Suprapubic skin (tissue), 4 donors: ENCODE measurements around the gene MARCKSL1. TPM values are rescaled to one million over a fixed set of nuclear protein-coding genes. Genes with fewer than 3 reads are reported as not detected.
A peak's percentile ranks its signal among the peaks of the same experiment; 100 is the strongest.

Experiments
- DNase-seq, 2 donors: peaks; one replicate each; pipeline ENCODE4 v3.0.0-alpha.2; 2019; ENCODE audit warnings: low spot score in 2 of 2
- H3K27ac ChIP-seq: fragments of 200-600 bp; sonication (generic); one replicate; pipeline ENCODE4 v1.5.1; 2019
- H3K27me3 ChIP-seq: fragments of 200-600 bp; sonication (generic); one replicate; pipeline ENCODE4 v1.5.1; 2019
- H3K36me3 ChIP-seq: fragments of 200-600 bp; sonication (generic); one replicate; pipeline ENCODE4 v1.5.1; 2019
- H3K4me1 ChIP-seq: fragments of 200-600 bp; sonication (generic); one replicate; pipeline ENCODE4 v1.5.1; 2019
- H3K4me3 ChIP-seq: fragments of 200-600 bp; sonication (generic); one replicate; pipeline ENCODE4 v1.5.1; 2019; ENCODE audit warnings: mild to moderate bottlenecking
- H3K9me3 ChIP-seq: fragments of 200-600 bp; sonication (generic); one replicate; pipeline ENCODE4 v1.5.1; 2019
- CTCF ChIP-seq, 2 donors: fragments of 200-600 bp in 1 of 2; fragments of 450-650 bp in 1 of 2; sonication (generic) in 1 of 2; IDR thresholded peaks; one replicate each; pipeline ENCODE4 v1.5.1; 2016 to 2019; ENCODE audit warnings: antibody characterized with exemption in 2 of 2, mild to moderate bottlenecking in 1 of 2, moderate library complexity in 1 of 2
- EP300 ChIP-seq: sonication (generic); formaldehyde crosslinking; IDR thresholded peaks from one replicate; pipeline ENCODE4 v1.6.1; 2017; ENCODE audit warnings: antibody characterized with exemption
- POLR2A ChIP-seq, 2 donors: fragments of 450-650 bp; IDR thresholded peaks; one replicate each; pipeline ENCODE4 v1.6.1; 2017; ENCODE audit warnings: antibody characterized with exemption in 2 of 2, mild to moderate bottlenecking in 2 of 2, moderate library complexity in 2 of 2
- POLR2AphosphoS5 ChIP-seq, 3 donors: sonication (generic); formaldehyde crosslinking; IDR thresholded peaks; one replicate each; pipeline ENCODE4 v1.6.1; 2017; ENCODE audit warnings: antibody characterized with exemption in 3 of 3
- WGBS: methylation state at CpG from one replicate; pipeline ENCODE4 v1.1.5; 2018; 5-methylcytosine and 5-hydroxymethylcytosine counted together
- total RNA-seq, 4 donors: library from RNA; depleted of rRNA; stranded (reverse); fragments of >200 nt; gene quantifications; one replicate each; pipeline ENCODE4 v1.1.0, GENCODE V29; 2016

The MARCKSL1 gene
- total RNA-seq, 4 donors from 2014 or later: 12.8 to 25.1 (median 19.3) TPM

- no peak for TF ChIP-seq POLR2A (IDR thresholded peaks at IDR 0.05)
- no peak for TF ChIP-seq POLR2AphosphoS5 (IDR thresholded peaks at IDR 0.05)
- TF ChIP-seq EP300: no peak
- H3K4me1 ChIP-seq: peaks cover 56% of the 10 kb centered on the region
- H3K27ac ChIP-seq: no peak overlapping the region
- no peak for DNase-seq
- 76% methylated on average over 5 of the region's 5 CpGs for WGBS
- H3K36me3 ChIP-seq: no peaks in the 10 kb centered on the region
- H3K4me3 ChIP-seq: no peak overlapping the region
- H3K27me3 ChIP-seq: no peaks in the 10 kb centered on the region
- H3K9me3 ChIP-seq: no peaks in the 10 kb centered on the region
Measured at GRCh38 chr1:32339363-32339978, 3.4 kb upstream of the MARCKSL1 start.

GRCh38 chr1:32338637-32339145, 2.7 kb upstream of the MARCKSL1 start:
- no peak overlapping the region for H3K4me3 ChIP-seq
- H3K4me1 ChIP-seq: peaks cover 62% of the 10 kb centered on the region
- H3K36me3 ChIP-seq: no peaks in the 10 kb centered on the region
- H3K27ac ChIP-seq: peak overlapping the region; percentile 9
- WGBS: 70% methylated on average over 14 of the region's 14 CpGs
- DNase-seq: no peak
- no peak for TF ChIP-seq CTCF (IDR thresholded peaks at IDR 0.05)
- no peak for TF ChIP-seq POLR2A (IDR thresholded peaks at IDR 0.05)
- no peak for TF ChIP-seq EP300
- TF ChIP-seq POLR2AphosphoS5 (IDR thresholded peaks at IDR 0.05): no peak
- no peaks in the 10 kb centered on the region for H3K27me3 ChIP-seq
- H3K9me3 ChIP-seq: no peaks in the 10 kb centered on the region

GRCh38 chr1:32337855-32338636, 2.0 kb upstream of the MARCKSL1 start:
- 69% methylated on average over 10 of the region's 16 CpGs for WGBS
- DNase-seq: no peak
- Histone ChIP-seq H3K27me3 (no peaks in the 10 kb centered on the region), H3K9me3 (no peaks in the 10 kb centered on the region), H3K4me3 (no peak overlapping the region), H3K4me1 (peaks cover 68% of the 10 kb centered on the region), H3K27ac (peak overlapping the region; percentile 9), H3K36me3 (no peaks in the 10 kb centered on the region)
- TF ChIP-seq CTCF (IDR thresholded peaks at IDR 0.05) (no peak), POLR2AphosphoS5 (IDR thresholded peaks at IDR 0.05) (no peak), EP300 (no peak), POLR2A (IDR thresholded peaks at IDR 0.05) (no peak)

- 39% methylated on average over 3 of the region's 8 CpGs for WGBS
- no peak for DNase-seq
- Histone ChIP-seq H3K4me3 (no peak overlapping the region), H3K9me3 (no peaks in the 10 kb centered on the region), H3K36me3 (peaks cover 9% of the 10 kb centered on the region), H3K27me3 (no peaks in the 10 kb centered on the region), H3K27ac (no peak overlapping the region), H3K4me1 (peaks cover 75% of the 10 kb centered on the region)
- no peak for TF ChIP-seq CTCF (IDR thresholded peaks at IDR 0.05)
- TF ChIP-seq EP300: no peak
- no peak for TF ChIP-seq POLR2AphosphoS5 (IDR thresholded peaks at IDR 0.05)
- TF ChIP-seq POLR2A (IDR thresholded peaks at IDR 0.05): no peak
Measured at GRCh38 chr1:32336963-32337675, 1.1 kb upstream of the MARCKSL1 start.

- Histone ChIP-seq H3K9me3 (no peaks in the 10 kb centered on the region), H3K4me1 (peaks cover 75% of the 10 kb centered on the region), H3K4me3 (peak overlapping the region; percentile 86), H3K36me3 (peaks cover 13% of the 10 kb centered on the region), H3K27ac (no peak overlapping the region), H3K27me3 (no peaks in the 10 kb centered on the region)
- 55% methylated on average over 13 of the region's 15 CpGs for WGBS
- no peak for TF ChIP-seq EP300
- no peak for TF ChIP-seq POLR2A (IDR thresholded peaks at IDR 0.05)
- no peak for DNase-seq
Measured at GRCh38 chr1:32336591-32336932, 529 bp upstream of the MARCKSL1 start.

- no peak for TF ChIP-seq CTCF (IDR thresholded peaks at IDR 0.05)
- no peak for TF ChIP-seq POLR2AphosphoS5 (IDR thresholded peaks at IDR 0.05)
- TF ChIP-seq EP300: no peak
- TF ChIP-seq POLR2A (IDR thresholded peaks at IDR 0.05): no peak
- 2% methylated on average over 17 of the region's 34 CpGs for WGBS
- Histone ChIP-seq H3K4me1 (peaks cover 76% of the 10 kb centered on the region), H3K4me3 (peak overlapping the region; percentile 86), H3K27ac (peak overlapping the region; percentile 81), H3K36me3 (peaks cover 24% of the 10 kb centered on the region), H3K9me3 (no peaks in the 10 kb centered on the region), H3K27me3 (no peaks in the 10 kb centered on the region)
- no peak for DNase-seq
Measured at GRCh38 chr1:32335535-32335789, 571 bp downstream of the MARCKSL1 start.
